BLaER1 (cell line): ENCODE measurements around the gene CEP131.

Experiments used
- H3K27ac ChIP-seq: shearing (Covaris generic); formaldehyde crosslinking; 2 replicates; pipeline ENCODE4 v1.8.1; 2022
- H3K27me3 ChIP-seq: shearing (Covaris generic); formaldehyde crosslinking; 2 replicates; pipeline ENCODE4 v1.8.1; 2022
- H3K36me3 ChIP-seq: shearing (Covaris generic); formaldehyde crosslinking; 2 replicates; pipeline ENCODE4 v1.8.1; 2022
- H3K4me1 ChIP-seq: shearing (Covaris generic); formaldehyde crosslinking; 2 replicates; pipeline ENCODE4 v1.8.1; 2022
- H3K4me2 ChIP-seq: shearing (Covaris generic); formaldehyde crosslinking; 2 replicates; pipeline ENCODE4 v1.8.1; 2022
- H3K4me3 ChIP-seq: shearing (Covaris generic); formaldehyde crosslinking; 2 replicates; pipeline ENCODE4 v1.8.1; 2022
- H3K9ac ChIP-seq: shearing (Covaris generic); formaldehyde crosslinking; 2 replicates; pipeline ENCODE4 v1.8.1; 2022
- H3K9me3 ChIP-seq: shearing (Covaris generic); formaldehyde crosslinking; 2 replicates; pipeline ENCODE4 v1.8.1; 2022
- H4K20me1 ChIP-seq: shearing (Covaris generic); formaldehyde crosslinking; 2 replicates; pipeline ENCODE4 v1.8.1; 2022
- Cebpa-rat ChIP-seq: shearing (Covaris generic); IDR thresholded peaks from 2 replicates; pipeline ENCODE4 v1.8.1; 2022

CEP131 gene

GRCh38 chr17:81173052-81173761 lies 49.6 kb downstream of the CEP131 start:
- no peaks in the 10 kb centered on the region; the same call in 1 of the 2 replicates for H3K27me3 ChIP-seq
- peaks cover 30% of the 10 kb centered on the region for H3K4me1 ChIP-seq
- no peak overlapping the region for H3K27ac ChIP-seq
- peaks cover 8% of the 10 kb centered on the region for H3K9me3 ChIP-seq
- no peak for TF ChIP-seq Cebpa-rat
- H3K36me3 ChIP-seq, result no peaks in the 10 kb centered on the region
- no peak overlapping the region for H3K4me3 ChIP-seq
- H3K9ac ChIP-seq, result no peak overlapping the region
- no peak overlapping the region for H3K4me2 ChIP-seq
- H4K20me1 ChIP-seq, result 0 out of 2 replicates have a peak, but pooled peaks cover 1% of the 10 kb centered on the region

DNA sequence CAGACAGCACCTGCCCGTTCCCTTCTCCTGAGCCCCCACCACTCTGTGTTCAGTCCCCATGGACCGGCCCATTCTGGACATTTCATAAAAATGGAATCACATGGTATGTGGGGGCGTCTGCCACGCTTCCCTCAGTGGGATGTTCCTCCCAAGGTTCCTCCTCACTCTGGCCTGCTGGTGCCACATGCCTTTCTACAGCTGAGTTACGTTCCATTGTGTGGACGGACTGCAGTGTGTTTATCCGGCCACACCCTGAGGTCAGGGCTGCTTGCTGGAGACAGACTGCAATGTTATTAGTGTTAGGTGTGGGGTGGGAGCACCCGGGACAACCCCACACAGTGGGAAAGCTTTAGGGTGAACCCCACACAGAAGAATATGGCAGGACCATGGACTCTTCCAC lies 50.8 kb downstream of the CEP131 start:
- Histone ChIP-seq H3K27ac (no peak overlapping the region), H3K4me3 (no peak overlapping the region), H3K27me3 (peaks cover 11% of the 10 kb centered on the region), H4K20me1 (no peaks in the 10 kb centered on the region), H3K4me2 (no peak overlapping the region), H3K36me3 (no peaks in the 10 kb centered on the region), H3K4me1 (peaks cover 33% of the 10 kb centered on the region), H3K9ac (no peak overlapping the region), H3K9me3 (peaks cover 8% of the 10 kb centered on the region)
- no peak for TF ChIP-seq Cebpa-rat

- no peaks in the 10 kb centered on the region for H3K36me3 ChIP-seq
- no peaks in the 10 kb centered on the region for H4K20me1 ChIP-seq
- H3K9me3 ChIP-seq, result peaks cover 8% of the 10 kb centered on the region
- peaks cover 39% of the 10 kb centered on the region for H3K4me1 ChIP-seq
- no peak overlapping the region for H3K4me2 ChIP-seq
- H3K9ac ChIP-seq, result no peak overlapping the region
- peaks cover 18% of the 10 kb centered on the region for H3K27me3 ChIP-seq
- H3K4me3 ChIP-seq, result no peak overlapping the region
- TF ChIP-seq Cebpa-rat, result no peak
- no peak overlapping the region for H3K27ac ChIP-seq
These were observed 51.9 kb downstream of the CEP131 start for GRCh38 chr17:81170727-81171494.

- TF ChIP-seq Cebpa-rat, result no peak
- Histone ChIP-seq H3K9ac (no peak overlapping the region), H3K4me2 (no peak overlapping the region), H3K27ac (no peak overlapping the region), H3K36me3 (no peaks in the 10 kb centered on the region), H3K4me1 (peaks cover 49% of the 10 kb centered on the region), H3K27me3 (peaks cover 28% of the 10 kb centered on the region), H4K20me1 (peaks cover 9% of the 10 kb centered on the region; the same call in 1 of the 2 replicates), H3K4me3 (no peak overlapping the region), H3K9me3 (no peaks in the 10 kb centered on the region)
These were observed 52.9 kb downstream of the CEP131 start for GRCh38 chr17:81169870-81170309.

- Histone ChIP-seq H3K4me3 (no peak overlapping the region), H3K27me3 (peaks cover 49% of the 10 kb centered on the region), H3K9ac (no peak overlapping the region), H3K9me3 (no peaks in the 10 kb centered on the region), H4K20me1 (peaks cover 19% of the 10 kb centered on the region), H3K4me2 (peak overlapping the region; percentile 78), H3K4me1 (peaks cover 66% of the 10 kb centered on the region), H3K36me3 (no peaks in the 10 kb centered on the region), H3K27ac (no peak overlapping the region)
- no peak for TF ChIP-seq Cebpa-rat
These were observed 55.1 kb downstream of the CEP131 start for GRCh38 chr17:81167638-81168037.

- Histone ChIP-seq H3K4me1 (peaks cover 66% of the 10 kb centered on the region), H4K20me1 (peaks cover 19% of the 10 kb centered on the region), H3K36me3 (no peaks in the 10 kb centered on the region), H3K4me2 (peak overlapping the region; percentile 78), H3K27ac (no peak overlapping the region), H3K4me3 (no peak overlapping the region), H3K9ac (no peak overlapping the region), H3K27me3 (peaks cover 52% of the 10 kb centered on the region), H3K9me3 (no peaks in the 10 kb centered on the region)
- no peak for TF ChIP-seq Cebpa-rat
These were observed 55.6 kb downstream of the CEP131 start for GRCh38 chr17:81167194-81167524.

DNA sequence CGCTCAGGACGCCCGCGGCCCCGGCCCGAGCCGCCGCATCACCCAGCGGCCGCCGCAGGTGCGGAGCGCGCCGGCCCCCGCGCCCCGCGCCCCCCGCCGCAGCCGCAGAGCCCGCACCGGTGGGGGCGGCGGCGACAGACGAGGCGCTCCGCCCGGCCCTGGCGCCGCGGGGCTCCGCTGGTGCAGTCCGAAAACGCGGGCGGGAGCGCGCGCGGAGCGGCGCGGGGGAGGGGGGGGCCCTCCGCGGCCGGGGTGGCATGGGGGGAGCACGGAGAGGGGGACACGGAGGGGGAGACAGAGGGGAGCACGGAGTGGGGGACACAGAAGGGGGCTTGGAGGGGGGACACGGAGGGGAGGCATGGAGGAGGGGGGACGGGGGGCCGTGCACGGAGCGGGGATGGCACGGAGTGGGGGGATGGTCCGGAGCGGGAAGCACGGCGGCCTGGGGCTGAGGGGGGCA lies 56.7 kb downstream of the CEP131 start, which contains the start of gene AATK:
Gene AATK, minus strand, starts transcription at position 189 of the 460 bp plus-strand sequence. CDS start 229 bp downstream, outside the sequence.
- Histone ChIP-seq H3K9ac (0 out of 2 replicates have a peak within 1 kb of the TSS, but pooled peaks have one; percentile 12), H3K27ac (peak within 1 kb of the TSS; percentile 14), H3K9me3 (no peaks in the 10 kb centered on the region), H3K4me3 (peak within 1 kb of the TSS; percentile 64), H4K20me1 (peaks cover 19% of the 10 kb centered on the region), H3K36me3 (no peaks in the 10 kb centered on the region), H3K27me3 (peaks cover 60% of the 10 kb centered on the region), H3K4me1 (peaks cover 74% of the 10 kb centered on the region), H3K4me2 (peak within 1 kb of the TSS; percentile 90)
- no peak for TF ChIP-seq Cebpa-rat

DNA sequence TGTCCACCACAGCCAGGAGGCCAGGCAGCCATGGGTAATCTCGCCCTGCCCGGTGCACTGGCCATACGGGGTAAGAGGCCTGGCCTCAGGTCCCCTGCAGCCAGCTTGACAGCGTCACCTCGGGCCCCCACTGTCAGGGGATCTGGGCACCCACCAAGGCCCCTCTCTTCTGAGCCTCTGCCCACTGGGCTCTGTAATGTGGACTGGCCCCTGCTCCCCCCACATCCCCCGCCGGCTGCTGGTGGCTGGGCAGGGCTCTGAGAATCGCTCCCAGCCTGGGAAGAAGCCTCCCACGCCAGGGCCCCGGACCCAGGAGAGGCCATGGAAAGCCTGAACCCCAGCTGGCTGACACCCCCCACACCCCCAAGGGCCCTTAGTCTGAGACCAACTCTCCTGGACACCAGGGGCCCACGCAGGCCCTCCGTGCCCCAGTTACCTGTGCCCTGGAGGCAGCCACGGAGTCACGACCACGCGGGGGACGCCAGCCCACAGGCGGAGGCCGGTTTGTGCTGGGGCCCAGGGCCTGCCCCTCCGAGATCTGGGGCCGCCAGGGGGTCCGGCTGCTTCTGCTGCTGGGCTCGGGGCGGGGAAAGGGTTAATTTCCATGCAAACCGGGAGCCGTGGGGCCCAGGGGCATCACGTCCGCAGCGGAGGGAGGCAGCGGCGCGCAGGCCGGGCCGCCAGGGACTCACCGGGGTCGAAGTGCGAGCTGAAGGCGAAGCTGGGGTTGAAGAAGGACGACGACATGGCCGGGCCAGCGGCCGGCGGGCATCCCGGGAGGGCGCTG lies 57.3 kb downstream of the CEP131 start, which contains the start of gene PVALEF:
Gene PVALEF, plus strand, starts transcription at position 262 of the 787 bp plus-strand sequence. CDS start 15,720 bp downstream, outside the sequence.
- Histone ChIP-seq H3K9me3 (no peaks in the 10 kb centered on the region), H3K27ac (peak within 1 kb of the TSS; percentile 14), H3K4me2 (peak within 1 kb of the TSS; percentile 90), H3K4me3 (peak within 1 kb of the TSS; percentile 64), H3K9ac (0 out of 2 replicates have a peak within 1 kb of the TSS, but pooled peaks have one; percentile 12), H3K4me1 (peaks cover 81% of the 10 kb centered on the region), H3K27me3 (peaks cover 66% of the 10 kb centered on the region), H4K20me1 (peaks cover 19% of the 10 kb centered on the region), H3K36me3 (no peaks in the 10 kb centered on the region)
- TF ChIP-seq Cebpa-rat, result no peak
